Thyroid gland (tissue), 4 donors: ENCODE measurements around the gene MLF2. TPM values are rescaled to one million over a fixed set of nuclear protein-coding genes. Genes with fewer than 3 reads are reported as not detected.

ENCODE experiments used
- DNase-seq, 2 donors: peaks; one replicate each; pipeline ENCODE4 v3.0.0-alpha.2; 2019
- H3K27ac ChIP-seq, 3 donors: fragments of 200-600 bp; sonication (generic); 1 replicate in 2 of 3; 2 replicates in 1 of 3; pipeline ENCODE4 v1.5.1; 2016 to 2019; ENCODE audit warnings: mild to moderate bottlenecking in 1 of 3, moderate library complexity in 1 of 3
- H3K27me3 ChIP-seq: fragments of 200-600 bp; sonication (generic); one replicate; pipeline ENCODE4 v1.5.1; 2019
- H3K36me3 ChIP-seq, 2 donors: fragments of 200-600 bp; sonication (generic); one replicate each; pipeline ENCODE4 v1.5.1; 2016 to 2019
- H3K4me1 ChIP-seq, 2 donors: fragments of 200-600 bp; sonication (generic); one replicate each; pipeline ENCODE4 v1.5.1; 2017 to 2019
- H3K4me3 ChIP-seq, 3 donors: fragments of 200-600 bp; sonication (generic); replicated peaks in 1 of 3; 1 replicate in 2 of 3; 2 replicates in 1 of 3; pipeline ENCODE4 v1.5.1; 2016; ENCODE audit warnings: mild to moderate bottlenecking in 1 of 3
- H3K9me3 ChIP-seq: fragments of 200-600 bp; sonication (generic); one replicate; pipeline ENCODE4 v1.5.1; 2017
- CTCF ChIP-seq, 6 experiments: fragments of 200-600 bp in 3 of 6; fragments of 450-650 bp in 3 of 6; sonication (generic) in 3 of 6; IDR thresholded peaks; one replicate each; pipeline ENCODE4 v1.5.1; 2016 to 2019; ENCODE audit warnings: antibody characterized with exemption in 6 of 6, mild to moderate bottlenecking in 2 of 6, inconsistent platforms in 1 of 6, moderate library complexity in 1 of 6
- POLR2A ChIP-seq, 2 donors: fragments of 450-650 bp; IDR thresholded peaks; one replicate each; pipeline ENCODE4 v1.6.1; 2017; ENCODE audit warnings: antibody characterized with exemption in 2 of 2, mild to moderate bottlenecking in 2 of 2, moderate library complexity in 1 of 2
- WGBS, 2 donors: methylation state at CpG; one replicate each; pipeline ENCODE4 v1.1.5; 2017; 5-methylcytosine and 5-hydroxymethylcytosine counted together
- intact Hi-C: fragments of 100-400 bp; cut with DNase I; formaldehyde crosslinking; loops from one replicate; pipeline ENCODE4 v1.15.1; 2023
- total RNA-seq, 4 donors: library from RNA; depleted of rRNA; stranded (reverse); fragments of >200 nt; gene quantifications; one replicate each; pipeline ENCODE4 v1.2.3, GENCODE V29; 2016

The MLF2 gene
- total RNA-seq, 4 donors from 2014 or later = 110 to 253 (median 196) TPM

GRCh38 chr12:6758506-6759095 is 5.7 kb upstream of the MLF2 start:
- no peaks in the 10 kb centered on the region for H3K36me3 ChIP-seq
- peaks cover 0 to 10% of the 10 kb centered on the region in 2 donors for H3K4me1 ChIP-seq
- no peaks in the 10 kb centered on the region for H3K9me3 ChIP-seq
- H3K27ac ChIP-seq = no peak overlapping the region
- DNase-seq = no peak
- H3K27me3 ChIP-seq = no peaks in the 10 kb centered on the region
- WGBS, 2 donors = 83 to 86% methylated on average over 9 of the region's 9 CpGs
- TF ChIP-seq POLR2A (IDR thresholded peaks at IDR 0.05) (no peak), CTCF (IDR thresholded peaks at IDR 0.05) (no peak)
- H3K4me3 ChIP-seq = no peak overlapping the region
- intact Hi-C loops = no loop called here

- Histone ChIP-seq H3K27me3 (no peaks in the 10 kb centered on the region), H3K4me1 (peaks cover 2 to 10% of the 10 kb centered on the region in 2 donors), H3K9me3 (no peaks in the 10 kb centered on the region), H3K36me3 (no peaks in the 10 kb centered on the region), H3K27ac (no peak overlapping the region), H3K4me3 (no peak overlapping the region)
- 76 to 80% methylated on average over 8 of the region's 8 CpGs for WGBS, 2 donors
- intact Hi-C loops = no loop called here
- TF ChIP-seq POLR2A (IDR thresholded peaks at IDR 0.05) (no peak), CTCF (IDR thresholded peaks at IDR 0.05) (no peak)
- DNase-seq = no peak
Measured at GRCh38 chr12:6757028-6757690, 4.2 kb upstream of the MLF2 start.

GRCh38 chr12:6754411-6754810 is 1.5 kb upstream of the MLF2 start:
- WGBS, 2 donors = 87 to 92% methylated on average over 2 of the region's 2 CpGs
- H3K27ac ChIP-seq = peak overlapping the region; percentile 61 to 99 (median 98)
- no peak overlapping the region for H3K4me3 ChIP-seq
- intact Hi-C loops = loop anchor here (2.0 kb wide), 1 partner anchor 24 kb away; no protein-coding TSS in a partner anchor
- no peaks in the 10 kb centered on the region for H3K9me3 ChIP-seq
- TF ChIP-seq POLR2A (IDR thresholded peaks at IDR 0.05) (no peak), CTCF (IDR thresholded peaks at IDR 0.05) (no peak)
- peaks cover 4 to 16% of the 10 kb centered on the region in 2 donors for H3K4me1 ChIP-seq
- peaks cover 16 to 18% of the 10 kb centered on the region in 2 donors for H3K36me3 ChIP-seq
- H3K27me3 ChIP-seq = no peaks in the 10 kb centered on the region
- DNase-seq = no peak

GRCh38 chr12:6753772-6754356 is 923 bp upstream of the MLF2 start:
- intact Hi-C loops = loop anchor here (2.0 kb wide), 1 partner anchor 25 kb away; no protein-coding TSS in a partner anchor
- Histone ChIP-seq H3K27ac (peak overlapping the region; percentile 61 to 99 (median 98)), H3K36me3 (peaks cover 22 to 24% of the 10 kb centered on the region in 2 donors), H3K27me3 (no peaks in the 10 kb centered on the region), H3K4me3 (no peak overlapping the region), H3K4me1 (peaks cover 4 to 16% of the 10 kb centered on the region in 2 donors), H3K9me3 (no peaks in the 10 kb centered on the region)
- DNase-seq = no peak
- WGBS, 2 donors = 0% methylated on average over 6 to 7 of the region's 7 CpGs
- TF ChIP-seq CTCF (IDR thresholded peaks at IDR 0.05) = peak; percentile 83 to 99 (median 96)
- TF ChIP-seq POLR2A (IDR thresholded peaks at IDR 0.05) = no peak
